ENCODE measurements around the gene PERM1.
A peak's percentile ranks its signal among the peaks of the same experiment; 100 is the strongest.
"Not testable (repeated sequence)": the region's sequence is repeated elsewhere in the genome, so short reads cannot be mapped to it uniquely, and the experiment has no call there.

PERM1 gene

GRCh38 chr1:999725-1000356 is 17.9 kb upstream of the PERM1 start, which contains the start of gene HES4:
Gene HES4, minus strand, starts transcription at chr1:1000097. Its CDS starts 124 bp downstream, at chr1:999973.
- peak within 1 kb of the TSS; percentile 44 for H3K4me3 ChIP-seq (ENCODE audit: low read length)
- no peak within 1 kb of the TSS for H3K27ac ChIP-seq (ENCODE audit: low read length)
- peaks cover 100% of the 10 kb centered on the region for H3K27me3 ChIP-seq (ENCODE audit: control insufficient read depth, insufficient read depth, low read length)

GRCh38 chr1:998995-999724 is 17.3 kb upstream of the PERM1 start:
- Histone ChIP-seq H3K36me3 (ENCODE audit: control insufficient read depth, low read depth, low read length) (no peaks in the 10 kb centered on the region), H3K9me3 (ENCODE audit: control insufficient read depth, low read depth, low read length) (no peaks in the 10 kb centered on the region), H3K4me1 (ENCODE audit: control insufficient read depth, low read depth, low read length) (no peaks in the 10 kb centered on the region), H3K27ac (ENCODE audit: low read length) (no peak overlapping the region), H3K9ac (ENCODE audit: low read length) (no peak overlapping the region), H3K4me3 (ENCODE audit: low read length) (peak overlapping the region; percentile 9), H3K27me3 (ENCODE audit: control insufficient read depth, insufficient read depth, low read length) (peaks cover 100% of the 10 kb centered on the region)

More at GRCh38 chr1:999725-1000356, 17.9 kb upstream of the PERM1 start, which contains the start of gene HES4:
- Histone ChIP-seq H3K36me3 (ENCODE audit: control insufficient read depth, low read depth, low read length) (no peaks in the 10 kb centered on the region), H3K9me3 (ENCODE audit: control insufficient read depth, low read depth, low read length) (no peaks in the 10 kb centered on the region), H3K4me1 (ENCODE audit: control insufficient read depth, low read depth, low read length) (peaks cover 1% of the 10 kb centered on the region), H3K9ac (ENCODE audit: low read length) (peak within 1 kb of the TSS; percentile 12)

GRCh38 chr1:998745-998994 is 16.8 kb upstream of the PERM1 start:
- Histone ChIP-seq H3K9ac (ENCODE audit: low read length) (no peak overlapping the region), H3K27ac (ENCODE audit: low read length) (no peak overlapping the region), H3K9me3 (ENCODE audit: control insufficient read depth, low read depth, low read length) (no peaks in the 10 kb centered on the region), H3K27me3 (ENCODE audit: control insufficient read depth, insufficient read depth, low read length) (peaks cover 100% of the 10 kb centered on the region), H3K4me1 (ENCODE audit: control insufficient read depth, low read depth, low read length) (no peaks in the 10 kb centered on the region), H3K36me3 (ENCODE audit: control insufficient read depth, low read depth, low read length) (no peaks in the 10 kb centered on the region), H3K4me3 (ENCODE audit: low read length) (no peak overlapping the region)

DNA sequence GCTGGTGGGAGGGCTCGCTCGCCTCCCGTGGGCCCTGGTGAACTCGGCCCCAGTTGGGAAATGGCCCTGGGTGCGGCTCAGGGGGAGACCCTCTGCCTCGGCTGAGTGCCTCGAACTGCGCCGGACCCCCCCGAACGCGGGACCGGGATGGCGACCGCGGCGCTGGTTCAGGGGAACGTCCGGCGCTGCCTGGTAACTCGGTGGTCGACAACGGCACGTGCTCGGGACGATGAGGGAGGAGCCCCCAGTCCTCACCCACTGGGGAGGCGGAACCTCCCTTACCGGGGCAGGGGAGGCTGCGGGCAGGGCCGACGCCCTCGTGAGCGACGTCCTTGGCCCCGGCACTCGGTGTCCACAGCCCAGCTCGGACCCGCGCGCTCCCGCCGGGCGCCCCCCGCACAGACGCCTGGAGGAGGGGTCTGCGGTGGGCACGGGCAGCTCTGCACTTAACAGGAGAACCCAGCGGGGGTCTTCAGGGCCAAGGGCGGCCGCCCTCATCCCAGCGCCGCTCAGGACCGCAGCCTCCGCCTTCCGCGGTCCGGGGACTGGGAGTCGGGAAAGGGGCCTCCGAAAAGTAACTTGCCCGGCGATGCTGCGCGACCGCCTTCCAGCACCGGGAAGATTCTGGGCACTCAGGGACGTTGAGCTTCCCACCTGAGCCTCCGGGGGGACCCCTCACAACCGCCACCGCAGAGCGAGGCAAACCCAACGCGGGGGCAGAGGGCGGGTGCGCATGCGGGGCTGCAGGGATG is 16.3 kb upstream of the PERM1 start:
- no peaks in the 10 kb centered on the region for H3K36me3 ChIP-seq (ENCODE audit: control insufficient read depth, low read depth, low read length)
- no peak overlapping the region for H3K4me3 ChIP-seq (ENCODE audit: low read length)
- H3K27ac ChIP-seq (ENCODE audit: low read length) = no peak overlapping the region

DNA sequence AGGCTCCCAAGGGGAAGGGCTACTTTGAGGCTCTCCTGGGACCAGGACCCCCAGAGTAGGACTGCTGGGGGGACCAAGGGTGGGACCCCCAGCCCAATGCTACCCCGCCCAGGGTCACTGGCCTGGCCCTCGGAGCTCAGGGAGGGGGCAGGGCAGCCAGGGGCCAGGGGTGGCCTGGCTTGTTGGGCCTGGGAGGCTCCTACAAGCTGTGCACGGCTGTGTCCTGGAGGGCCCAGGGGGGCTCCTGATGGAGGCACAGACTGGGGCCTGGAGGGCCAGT is 15.8 kb upstream of the PERM1 start:
- Histone ChIP-seq H3K9ac (ENCODE audit: low read length) (no peak overlapping the region), H3K27ac (ENCODE audit: low read length) (no peak overlapping the region), H3K4me3 (ENCODE audit: low read length) (no peak overlapping the region), H3K9me3 (ENCODE audit: control insufficient read depth, low read depth, low read length) (no peaks in the 10 kb centered on the region), H3K36me3 (ENCODE audit: control insufficient read depth, low read depth, low read length) (no peaks in the 10 kb centered on the region), H3K27me3 (ENCODE audit: control insufficient read depth, insufficient read depth, low read length) (peaks cover 100% of the 10 kb centered on the region), H3K4me1 (ENCODE audit: control insufficient read depth, low read depth, low read length) (no peaks in the 10 kb centered on the region)

More for the DNA sequence above, 16.3 kb upstream of the PERM1 start:
- Histone ChIP-seq H3K27me3 (ENCODE audit: control insufficient read depth, insufficient read depth, low read length) (peaks cover 100% of the 10 kb centered on the region), H3K9me3 (ENCODE audit: control insufficient read depth, low read depth, low read length) (no peaks in the 10 kb centered on the region), H3K9ac (ENCODE audit: low read length) (no peak overlapping the region), H3K4me1 (ENCODE audit: control insufficient read depth, low read depth, low read length) (no peaks in the 10 kb centered on the region)

DNA sequence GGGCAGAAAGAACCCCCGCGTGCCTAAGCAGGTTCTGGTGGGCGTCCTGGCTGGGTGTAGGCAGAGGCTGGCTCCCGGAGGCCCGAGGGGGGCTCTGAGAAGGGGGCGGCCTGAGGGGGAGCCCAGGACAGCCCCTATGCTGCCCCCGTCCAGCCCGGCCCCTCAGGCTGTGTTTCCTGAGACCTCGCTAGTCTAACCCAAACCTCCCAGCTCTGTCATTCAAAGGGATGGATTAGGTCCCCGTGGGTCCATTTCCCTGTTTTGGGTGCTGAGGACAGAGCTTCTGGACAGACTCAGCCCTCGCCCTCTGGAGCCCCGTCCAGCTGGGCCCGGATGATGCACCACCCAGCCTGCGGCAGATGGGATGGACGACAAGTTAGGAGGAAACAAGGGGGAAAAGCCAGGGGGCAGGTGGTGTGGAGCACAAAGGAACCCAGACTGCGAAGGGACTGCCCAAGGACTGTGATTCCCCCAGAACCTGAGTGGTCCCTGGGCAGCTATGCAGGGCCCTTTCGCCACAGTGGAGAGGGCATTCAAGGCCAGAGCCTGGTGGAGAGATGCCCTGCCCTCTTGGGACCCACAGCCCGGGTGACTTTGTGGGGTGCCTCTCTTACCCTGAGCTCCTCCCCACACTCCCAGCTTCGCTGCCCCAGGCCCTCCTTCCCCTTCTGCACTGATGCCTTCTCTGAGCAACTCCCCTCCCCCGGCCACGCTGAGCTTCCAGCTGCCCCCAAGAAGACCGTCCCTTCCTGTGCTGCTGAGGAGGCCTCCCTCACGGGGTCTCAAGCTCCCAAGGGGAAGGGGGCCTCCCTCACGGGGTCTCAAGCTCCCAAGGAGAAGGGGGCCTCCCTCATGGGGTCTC is 15.2 kb upstream of the PERM1 start:
- Histone ChIP-seq H3K4me3 (ENCODE audit: low read length) (no peak overlapping the region), H3K36me3 (ENCODE audit: control insufficient read depth, low read depth, low read length) (no peaks in the 10 kb centered on the region), H3K27ac (ENCODE audit: low read length) (no peak overlapping the region), H3K9me3 (ENCODE audit: control insufficient read depth, low read depth, low read length) (no peaks in the 10 kb centered on the region), H3K9ac (ENCODE audit: low read length) (no peak overlapping the region), H3K4me1 (ENCODE audit: control insufficient read depth, low read depth, low read length) (no peaks in the 10 kb centered on the region), H3K27me3 (ENCODE audit: control insufficient read depth, insufficient read depth, low read length) (peaks cover 98% of the 10 kb centered on the region)

DNA sequence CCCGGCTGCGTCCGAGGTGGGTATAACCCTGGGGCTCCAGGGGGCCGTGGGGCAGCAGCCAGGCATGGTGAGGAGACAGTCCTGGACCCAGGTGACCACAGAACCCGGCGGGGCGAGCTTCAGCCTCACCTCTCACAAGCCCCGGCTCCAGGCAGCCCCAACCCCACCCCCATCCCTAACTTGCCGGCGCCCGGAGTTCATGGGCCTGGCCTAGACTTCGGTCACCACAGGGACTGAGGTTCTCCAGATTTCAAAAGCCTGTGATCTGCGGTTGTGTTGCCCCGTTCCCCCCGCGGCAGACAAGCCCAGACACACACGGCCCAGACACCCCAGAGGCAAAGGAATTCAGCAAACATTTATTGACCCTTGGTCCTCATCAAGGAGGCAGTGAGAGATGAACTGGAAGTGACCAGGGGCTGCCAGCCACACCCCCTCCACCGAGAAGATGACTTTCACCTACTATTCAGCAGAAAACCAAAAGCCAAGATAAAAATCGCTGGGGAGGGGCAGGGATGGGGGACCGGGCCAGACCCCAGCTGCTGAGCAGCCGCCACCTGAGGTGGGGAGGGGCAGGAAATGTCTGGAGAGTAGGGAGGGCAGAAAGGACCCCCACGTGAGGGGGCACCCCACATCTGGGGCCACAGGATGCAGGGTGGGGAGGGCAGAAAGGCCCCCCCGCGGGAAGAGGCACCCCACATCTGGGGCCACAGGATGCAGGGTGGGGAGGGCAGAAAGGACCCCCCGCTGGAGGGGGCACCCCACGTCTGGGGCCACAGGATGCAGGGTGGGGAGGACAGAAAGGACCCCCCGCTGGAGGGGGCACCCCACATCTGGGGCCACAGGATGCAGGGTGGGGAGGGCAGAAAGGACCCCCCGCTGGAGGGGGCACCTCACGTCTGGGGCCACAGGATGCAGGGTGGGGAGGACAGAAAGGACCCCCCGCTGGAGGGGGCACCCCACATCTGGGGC is 14.1 kb upstream of the PERM1 start:
- no peak overlapping the region for H3K9ac ChIP-seq (ENCODE audit: low read length)
- H3K4me3 ChIP-seq (ENCODE audit: low read length) = no peak overlapping the region
- no peaks in the 10 kb centered on the region for H3K36me3 ChIP-seq (ENCODE audit: control insufficient read depth, low read depth, low read length)
- H3K27me3 ChIP-seq (ENCODE audit: control insufficient read depth, insufficient read depth, low read length) = peaks cover 98% of the 10 kb centered on the region
- no peaks in the 10 kb centered on the region for H3K4me1 ChIP-seq (ENCODE audit: control insufficient read depth, low read depth, low read length)
- no peak overlapping the region for H3K27ac ChIP-seq (ENCODE audit: low read length)
- no peaks in the 10 kb centered on the region for H3K9me3 ChIP-seq (ENCODE audit: control insufficient read depth, low read depth, low read length)

GRCh38 chr1:994546-994945 is 12.7 kb upstream of the PERM1 start:
- not testable (repeated sequence) for H3K4me3 ChIP-seq (ENCODE audit: low read length); H3K36me3 ChIP-seq (ENCODE audit: control insufficient read depth, low read depth, low read length)

GRCh38 chr1:993379-993995 is 11.6 kb upstream of the PERM1 start:
- Histone ChIP-seq H3K27me3 (ENCODE audit: control insufficient read depth, insufficient read depth, low read length) (peaks cover 97% of the 10 kb centered on the region), H3K9me3 (ENCODE audit: control insufficient read depth, low read depth, low read length) (no peaks in the 10 kb centered on the region), H3K36me3 (ENCODE audit: control insufficient read depth, low read depth, low read length) (no peaks in the 10 kb centered on the region), H3K4me3 (ENCODE audit: low read length) (no peak overlapping the region), H3K27ac (ENCODE audit: low read length) (no peak overlapping the region), H3K9ac (ENCODE audit: low read length) (no peak overlapping the region), H3K4me1 (ENCODE audit: control insufficient read depth, low read depth, low read length) (no peaks in the 10 kb centered on the region)

More at GRCh38 chr1:994546-994945, 12.7 kb upstream of the PERM1 start:
- H3K4me1 ChIP-seq (ENCODE audit: control insufficient read depth, low read depth, low read length); H3K9me3 ChIP-seq (ENCODE audit: control insufficient read depth, low read depth, low read length); H3K27ac ChIP-seq (ENCODE audit: low read length); H3K9ac ChIP-seq (ENCODE audit: low read length): not testable (repeated sequence)
- H3K27me3 ChIP-seq (ENCODE audit: control insufficient read depth, insufficient read depth, low read length) = peaks cover 97% of the 10 kb centered on the region

- Histone ChIP-seq H3K36me3 (ENCODE audit: control insufficient read depth, low read depth, low read length) (no peaks in the 10 kb centered on the region), H3K27ac (ENCODE audit: low read length) (no peak overlapping the region), H3K4me3 (ENCODE audit: low read length) (no peak overlapping the region), H3K9me3 (ENCODE audit: control insufficient read depth, low read depth, low read length) (no peaks in the 10 kb centered on the region), H3K4me1 (ENCODE audit: control insufficient read depth, low read depth, low read length) (no peaks in the 10 kb centered on the region), H3K27me3 (ENCODE audit: control insufficient read depth, insufficient read depth, low read length) (peaks cover 97% of the 10 kb centered on the region), H3K9ac (ENCODE audit: low read length) (no peak overlapping the region)
Measured at GRCh38 chr1:992362-992761, 10.5 kb upstream of the PERM1 start.

All from iPS-18a (cell line).